ENCODE measurements around the gene CHRNA3.

Gene CHRNA3

GRCh38 chr15:78620021-78620526, 722 bp downstream of the CHRNA3 start (continued):
- TF ChIP-seq, protein P1, sequence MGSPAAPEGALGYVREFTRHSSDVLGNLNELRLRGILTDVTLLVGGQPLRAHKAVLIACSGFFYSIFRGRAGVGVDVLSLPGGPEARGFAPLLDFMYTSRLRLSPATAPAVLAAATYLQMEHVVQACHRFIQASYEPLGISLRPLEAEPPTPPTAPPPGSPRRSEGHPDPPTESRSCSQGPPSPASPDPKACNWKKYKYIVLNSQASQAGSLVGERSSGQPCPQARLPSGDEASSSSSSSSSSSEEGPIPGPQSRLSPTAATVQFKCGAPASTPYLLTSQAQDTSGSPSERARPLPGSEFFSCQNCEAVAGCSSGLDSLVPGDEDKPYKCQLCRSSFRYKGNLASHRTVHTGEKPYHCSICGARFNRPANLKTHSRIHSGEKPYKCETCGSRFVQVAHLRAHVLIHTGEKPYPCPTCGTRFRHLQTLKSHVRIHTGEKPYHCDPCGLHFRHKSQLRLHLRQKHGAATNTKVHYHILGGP (tag by site-specific recombination; IDR thresholded peaks at IDR 0.05), result no peak
- TF ChIP-seq MZF1 (tag by site-specific recombination; IDR thresholded peaks at IDR 0.05; ENCODE audit: borderline replicate concordance) (no peak; the same call in 1 of the 2 replicates), SP7 (tag by site-specific recombination; IDR thresholded peaks at IDR 0.05) (0 out of 2 replicates have a peak, but pooled peaks have one; percentile 12), ZBTB20 (tag by site-specific recombination; IDR thresholded peaks at IDR 0.05) (0 out of 2 replicates have a peak, but pooled peaks have one; percentile 41), ZNF501 (tag by site-specific recombination; IDR thresholded peaks at IDR 0.05) (0 out of 2 replicates have a peak, but pooled peaks have one; percentile 36), ZNF335 (tag by site-specific recombination; conservative IDR thresholded peaks at IDR 0.05) (peak; percentile 82), ZNF621 (tag by site-specific recombination; IDR thresholded peaks at IDR 0.05) (no peak), ZNF549 (tag by site-specific recombination; IDR thresholded peaks at IDR 0.05) (no peak), ZNF510 (tag by site-specific recombination; IDR thresholded peaks at IDR 0.05; ENCODE audit: insufficient replicate concordance) (no peak), KLF16 (tag by site-specific recombination; IDR thresholded peaks at IDR 0.05) (0 out of 2 replicates have a peak, but pooled peaks have one; percentile 17), ZNF366 (tag by site-specific recombination; conservative IDR thresholded peaks at IDR 0.05) (peak; percentile 77), ZNF274 (IDR thresholded peaks at IDR 0.05; ENCODE audit: low read length) (no peak), ZNF274 (tag by site-specific recombination; IDR thresholded peaks at IDR 0.05; ENCODE audit: borderline replicate concordance) (no peak), ZNF341 (tag by site-specific recombination; IDR thresholded peaks at IDR 0.05; ENCODE audit: low read depth) (peak; percentile 12; the same call in 1 of the 2 replicates), ZNF664 (tag by site-specific recombination; IDR thresholded peaks at IDR 0.05) (no peak), KLF8 (tag by site-specific recombination; IDR thresholded peaks at IDR 0.05) (0 out of 2 replicates have a peak, but pooled peaks have one; percentile 14), ZNF530 (tag by site-specific recombination; IDR thresholded peaks at IDR 0.05; ENCODE audit: low read depth) (no peak), PRDM1 (tag by site-specific recombination; IDR thresholded peaks at IDR 0.05) (no peak), IKZF3 (tag by site-specific recombination; IDR thresholded peaks at IDR 0.05) (peak; percentile 91), ZIC2 (tag by site-specific recombination; IDR thresholded peaks at IDR 0.05) (peak; percentile 57), MEIS1 (CRISPR knock-in tag; IDR thresholded peaks at IDR 0.05; ENCODE audit: borderline replicate concordance) (no peak), ZNF146 (tag by site-specific recombination; IDR thresholded peaks at IDR 0.05) (no peak), ZNF660 (tag by site-specific recombination; IDR thresholded peaks at IDR 0.05) (peak; percentile 69), ZNF26 (tag by site-specific recombination; IDR thresholded peaks at IDR 0.05) (no peak), ZBTB1 (tag by site-specific recombination; IDR thresholded peaks at IDR 0.05) (no peak), ZBTB48 (tag by site-specific recombination; IDR thresholded peaks at IDR 0.05) (peak; percentile 57), ZNF184 (tag by site-specific recombination; IDR thresholded peaks at IDR 0.05) (no peak), ZNF169 (tag by site-specific recombination; IDR thresholded peaks at IDR 0.05) (no peak), ZNF76 (tag by site-specific recombination; IDR thresholded peaks at IDR 0.05; ENCODE audit: borderline replicate concordance, low read depth) (peak; percentile 80), GLIS2 (tag by site-specific recombination; IDR thresholded peaks at IDR 0.05) (peak; percentile 85)
- TF ChIP-seq, protein P2, sequence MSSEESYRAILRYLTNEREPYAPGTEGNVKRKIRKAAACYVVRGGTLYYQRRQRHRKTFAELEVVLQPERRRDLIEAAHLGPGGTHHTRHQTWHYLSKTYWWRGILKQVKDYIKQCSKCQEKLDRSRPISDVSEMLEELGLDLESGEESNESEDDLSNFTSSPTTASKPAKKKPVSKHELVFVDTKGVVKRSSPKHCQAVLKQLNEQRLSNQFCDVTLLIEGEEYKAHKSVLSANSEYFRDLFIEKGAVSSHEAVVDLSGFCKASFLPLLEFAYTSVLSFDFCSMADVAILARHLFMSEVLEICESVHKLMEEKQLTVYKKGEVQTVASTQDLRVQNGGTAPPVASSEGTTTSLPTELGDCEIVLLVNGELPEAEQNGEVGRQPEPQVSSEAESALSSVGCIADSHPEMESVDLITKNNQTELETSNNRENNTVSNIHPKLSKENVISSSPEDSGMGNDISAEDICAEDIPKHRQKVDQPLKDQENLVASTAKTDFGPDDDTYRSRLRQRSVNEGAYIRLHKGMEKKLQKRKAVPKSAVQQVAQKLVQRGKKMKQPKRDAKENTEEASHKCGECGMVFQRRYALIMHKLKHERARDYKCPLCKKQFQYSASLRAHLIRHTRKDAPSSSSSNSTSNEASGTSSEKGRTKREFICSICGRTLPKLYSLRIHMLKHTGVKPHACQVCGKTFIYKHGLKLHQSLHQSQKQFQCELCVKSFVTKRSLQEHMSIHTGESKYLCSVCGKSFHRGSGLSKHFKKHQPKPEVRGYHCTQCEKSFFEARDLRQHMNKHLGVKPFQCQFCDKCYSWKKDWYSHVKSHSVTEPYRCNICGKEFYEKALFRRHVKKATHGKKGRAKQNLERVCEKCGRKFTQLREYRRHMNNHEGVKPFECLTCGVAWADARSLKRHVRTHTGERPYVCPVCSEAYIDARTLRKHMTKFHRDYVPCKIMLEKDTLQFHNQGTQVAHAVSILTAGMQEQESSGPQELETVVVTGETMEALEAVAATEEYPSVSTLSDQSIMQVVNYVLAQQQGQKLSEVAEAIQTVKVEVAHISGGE (tag by site-specific recombination; conservative IDR thresholded peaks at IDR 0.05; ENCODE audit: low read depth), result 0 out of 2 replicates have a peak, but pooled peaks have one; percentile 16
- TF ChIP-seq, protein P3, sequence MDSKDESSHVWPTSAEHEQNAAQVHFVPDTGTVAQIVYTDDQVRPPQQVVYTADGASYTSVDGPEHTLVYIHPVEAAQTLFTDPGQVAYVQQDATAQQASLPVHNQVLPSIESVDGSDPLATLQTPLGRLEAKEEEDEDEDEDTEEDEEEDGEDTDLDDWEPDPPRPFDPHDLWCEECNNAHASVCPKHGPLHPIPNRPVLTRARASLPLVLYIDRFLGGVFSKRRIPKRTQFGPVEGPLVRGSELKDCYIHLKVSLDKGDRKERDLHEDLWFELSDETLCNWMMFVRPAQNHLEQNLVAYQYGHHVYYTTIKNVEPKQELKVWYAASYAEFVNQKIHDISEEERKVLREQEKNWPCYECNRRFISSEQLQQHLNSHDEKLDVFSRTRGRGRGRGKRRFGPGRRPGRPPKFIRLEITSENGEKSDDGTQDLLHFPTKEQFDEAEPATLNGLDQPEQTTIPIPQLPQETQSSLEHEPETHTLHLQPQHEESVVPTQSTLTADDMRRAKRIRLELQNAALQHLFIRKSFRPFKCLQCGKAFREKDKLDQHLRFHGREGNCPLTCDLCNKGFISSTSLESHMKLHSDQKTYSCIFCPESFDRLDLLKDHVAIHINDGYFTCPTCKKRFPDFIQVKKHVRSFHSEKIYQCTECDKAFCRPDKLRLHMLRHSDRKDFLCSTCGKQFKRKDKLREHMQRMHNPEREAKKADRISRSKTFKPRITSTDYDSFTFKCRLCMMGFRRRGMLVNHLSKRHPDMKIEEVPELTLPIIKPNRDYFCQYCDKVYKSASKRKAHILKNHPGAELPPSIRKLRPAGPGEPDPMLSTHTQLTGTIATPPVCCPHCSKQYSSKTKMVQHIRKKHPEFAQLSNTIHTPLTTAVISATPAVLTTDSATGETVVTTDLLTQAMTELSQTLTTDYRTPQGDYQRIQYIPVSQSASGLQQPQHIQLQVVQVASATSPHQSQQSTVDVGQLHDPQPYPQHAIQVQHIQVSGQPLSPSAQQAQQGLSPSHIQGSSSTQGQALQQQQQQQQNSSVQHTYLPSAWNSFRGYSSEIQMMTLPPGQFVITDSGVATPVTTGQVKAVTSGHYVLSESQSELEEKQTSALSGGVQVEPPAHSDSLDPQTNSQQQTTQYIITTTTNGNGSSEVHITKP (tag by site-specific recombination; IDR thresholded peaks at IDR 0.05), result peak; percentile 54; the same call in 1 of the 2 replicates
